Measurements from ENCODE around the gene PGM2. TPM values are rescaled to one million over a fixed set of nuclear protein-coding genes. Genes with fewer than 3 reads are reported as not detected.
A peak's percentile ranks its signal among the peaks of the same experiment; 100 is the strongest.

The PGM2 gene
- total and polyA plus RNA-seq, 4 donors: 8.5 to 24.6 (median 21.6) TPM

GRCh38 chr4:37836838-37837440 is 10.5 kb downstream of the PGM2 start:
- 84 to 88% methylated on average over 4 of the region's 4 CpGs for WGBS, 2 donors
- Histone ChIP-seq H3K9me3 (ENCODE audit: control insufficient read depth, low read length) (no peaks in the 10 kb centered on the region), H3K4me1 (ENCODE audit: control insufficient read depth in 1 of 2, insufficient read depth in 2 of 2, low read length in 2 of 2) (peaks cover 0 to 3% of the 10 kb centered on the region in 2 donors), H3K27me3 (ENCODE audit: control insufficient read depth in 1 of 2, insufficient read depth in 2 of 2, low read length in 1 of 2) (no peaks in the 10 kb centered on the region), H3K36me3 (ENCODE audit: control insufficient read depth in 1 of 2, insufficient read depth in 2 of 2, low read length in 1 of 2) (peaks cover 4 to 6% of the 10 kb centered on the region in 2 donors), H3K4me3 (ENCODE audit: low read length in 2 of 2) (no peak overlapping the region), H3K27ac (ENCODE audit: low read depth in 1 of 2, low read length in 2 of 2) (peak overlapping the region in 1 of 2 donors; percentile 18)
- DNase-seq (no peak), ATAC-seq (ENCODE audit: low FRiP score) (no peak)
- intact Hi-C loops (cut with DNase I): no loop called here

GRCh38 chr4:37837446-37837845 is 11.0 kb downstream of the PGM2 start:
- peaks cover 4 to 6% of the 10 kb centered on the region in 2 donors for H3K36me3 ChIP-seq (ENCODE audit: control insufficient read depth in 1 of 2, insufficient read depth in 2 of 2, low read length in 1 of 2)
- ATAC-seq (ENCODE audit: low FRiP score) (no peak), DNase-seq (no peak)
- intact Hi-C loops (cut with DNase I): no loop called here
- H3K9me3 ChIP-seq (ENCODE audit: control insufficient read depth, low read length): no peaks in the 10 kb centered on the region
- no peaks in the 10 kb centered on the region for H3K27me3 ChIP-seq (ENCODE audit: control insufficient read depth in 1 of 2, insufficient read depth in 2 of 2, low read length in 1 of 2)
- WGBS, 2 donors: 53 to 55% methylated on average over 2 of the region's 2 CpGs
- H3K4me3 ChIP-seq (ENCODE audit: low read length in 2 of 2): no peak overlapping the region
- peaks cover 0 to 3% of the 10 kb centered on the region in 2 donors for H3K4me1 ChIP-seq (ENCODE audit: control insufficient read depth in 1 of 2, insufficient read depth in 2 of 2, low read length in 2 of 2)
- peak overlapping the region in 1 of 2 donors; percentile 18 for H3K27ac ChIP-seq (ENCODE audit: low read depth in 1 of 2, low read length in 2 of 2)

GRCh38 chr4:37839426-37839825 is 12.9 kb downstream of the PGM2 start:
- no peak for ATAC-seq (ENCODE audit: low FRiP score)
- peaks cover 0 to 3% of the 10 kb centered on the region in 2 donors for H3K4me1 ChIP-seq (ENCODE audit: control insufficient read depth in 1 of 2, insufficient read depth in 2 of 2, low read length in 2 of 2)
- no peak overlapping the region for H3K27ac ChIP-seq (ENCODE audit: low read depth in 1 of 2, low read length in 2 of 2)
- no peaks in the 10 kb centered on the region for H3K27me3 ChIP-seq (ENCODE audit: control insufficient read depth in 1 of 2, insufficient read depth in 2 of 2, low read length in 1 of 2)
- intact Hi-C loops (cut with DNase I): no loop called here
- WGBS, 2 donors: 54 to 64% methylated on average over 2 of the region's 2 CpGs
- H3K4me3 ChIP-seq (ENCODE audit: low read length in 2 of 2): no peak overlapping the region
- H3K9me3 ChIP-seq (ENCODE audit: control insufficient read depth, low read length): no peaks in the 10 kb centered on the region
- no peak for DNase-seq
- H3K36me3 ChIP-seq (ENCODE audit: control insufficient read depth in 1 of 2, insufficient read depth in 2 of 2, low read length in 1 of 2): peaks cover 2% of the 10 kb centered on the region in 2 donors

GRCh38 chr4:37844204-37844603 is 17.7 kb downstream of the PGM2 start:
- Histone ChIP-seq H3K4me3 (ENCODE audit: low read length in 2 of 2) (no peak overlapping the region), H3K36me3 (ENCODE audit: control insufficient read depth in 1 of 2, insufficient read depth in 2 of 2, low read length in 1 of 2) (peaks cover 4 to 5% of the 10 kb centered on the region in 2 donors), H3K9me3 (ENCODE audit: control insufficient read depth, low read length) (no peaks in the 10 kb centered on the region), H3K4me1 (ENCODE audit: control insufficient read depth in 1 of 2, insufficient read depth in 2 of 2, low read length in 2 of 2) (no peaks in the 10 kb centered on the region), H3K27ac (ENCODE audit: low read depth in 1 of 2, low read length in 2 of 2) (no peak overlapping the region), H3K27me3 (ENCODE audit: control insufficient read depth in 1 of 2, insufficient read depth in 2 of 2, low read length in 1 of 2) (no peaks in the 10 kb centered on the region)
- 91 to 95% methylated on average over 5 of the region's 5 CpGs for WGBS, 2 donors
- DNase-seq (no peak), ATAC-seq (ENCODE audit: low FRiP score) (no peak)
- intact Hi-C loops (cut with DNase I): no loop called here

GRCh38 chr4:37845201-37845600 is 18.7 kb downstream of the PGM2 start:
- no peaks in the 10 kb centered on the region for H3K27me3 ChIP-seq (ENCODE audit: control insufficient read depth in 1 of 2, insufficient read depth in 2 of 2, low read length in 1 of 2)
- DNase-seq (no peak), ATAC-seq (ENCODE audit: low FRiP score) (no peak)
- H3K4me3 ChIP-seq (ENCODE audit: low read length in 2 of 2): no peak overlapping the region
- peaks cover 4 to 5% of the 10 kb centered on the region in 2 donors for H3K36me3 ChIP-seq (ENCODE audit: control insufficient read depth in 1 of 2, insufficient read depth in 2 of 2, low read length in 1 of 2)
- no peaks in the 10 kb centered on the region for H3K4me1 ChIP-seq (ENCODE audit: control insufficient read depth in 1 of 2, insufficient read depth in 2 of 2, low read length in 2 of 2)
- H3K27ac ChIP-seq (ENCODE audit: low read depth in 1 of 2, low read length in 2 of 2): no peak overlapping the region
- 96 to 97% methylated on average over 4 of the region's 4 CpGs for WGBS, 2 donors
- intact Hi-C loops (cut with DNase I): no loop called here
- H3K9me3 ChIP-seq (ENCODE audit: control insufficient read depth, low read length): no peaks in the 10 kb centered on the region

GRCh38 chr4:37847311-37847884 is 20.9 kb downstream of the PGM2 start:
- Histone ChIP-seq H3K27me3 (ENCODE audit: control insufficient read depth in 1 of 2, insufficient read depth in 2 of 2, low read length in 1 of 2) (no peaks in the 10 kb centered on the region), H3K27ac (ENCODE audit: low read depth in 1 of 2, low read length in 2 of 2) (no peak overlapping the region), H3K9me3 (ENCODE audit: control insufficient read depth, low read length) (no peaks in the 10 kb centered on the region), H3K4me1 (ENCODE audit: control insufficient read depth in 1 of 2, insufficient read depth in 2 of 2, low read length in 2 of 2) (no peaks in the 10 kb centered on the region), H3K36me3 (ENCODE audit: control insufficient read depth in 1 of 2, insufficient read depth in 2 of 2, low read length in 1 of 2) (peaks cover 2 to 5% of the 10 kb centered on the region in 2 donors), H3K4me3 (ENCODE audit: low read length in 2 of 2) (no peak overlapping the region)
- ATAC-seq (ENCODE audit: low FRiP score) (no peak), DNase-seq (no peak)
- intact Hi-C loops (cut with DNase I): no loop called here
- WGBS, 2 donors: 50 to 52% methylated on average over 5 of the region's 5 CpGs

GRCh38 chr4:37852376-37852775 is 25.9 kb downstream of the PGM2 start:
- 88 to 89% methylated on average over 2 of the region's 2 CpGs for WGBS, 2 donors
- DNase-seq: no peak
- Histone ChIP-seq H3K27me3 (ENCODE audit: control insufficient read depth in 1 of 2, insufficient read depth in 2 of 2, low read length in 1 of 2) (no peaks in the 10 kb centered on the region), H3K27ac (ENCODE audit: low read depth in 1 of 2, low read length in 2 of 2) (no peak overlapping the region), H3K4me1 (ENCODE audit: control insufficient read depth in 1 of 2, insufficient read depth in 2 of 2, low read length in 2 of 2) (no peaks in the 10 kb centered on the region), H3K9me3 (ENCODE audit: control insufficient read depth, low read length) (no peaks in the 10 kb centered on the region), H3K4me3 (ENCODE audit: low read length in 2 of 2) (no peak overlapping the region), H3K36me3 (ENCODE audit: control insufficient read depth in 1 of 2, insufficient read depth in 2 of 2, low read length in 1 of 2) (peaks cover 0 to 2% of the 10 kb centered on the region in 2 donors)
- no peak for ATAC-seq (ENCODE audit: low FRiP score)
- intact Hi-C loops (cut with DNase I): no loop called here

- Histone ChIP-seq H3K36me3 (ENCODE audit: control insufficient read depth in 1 of 2, insufficient read depth in 2 of 2, low read length in 1 of 2) (no peaks in the 10 kb centered on the region), H3K27ac (ENCODE audit: low read depth in 1 of 2, low read length in 2 of 2) (no peak overlapping the region), H3K4me3 (ENCODE audit: low read length in 2 of 2) (no peak overlapping the region), H3K4me1 (ENCODE audit: control insufficient read depth in 1 of 2, insufficient read depth in 2 of 2, low read length in 2 of 2) (no peaks in the 10 kb centered on the region), H3K9me3 (ENCODE audit: control insufficient read depth, low read length) (no peaks in the 10 kb centered on the region), H3K27me3 (ENCODE audit: control insufficient read depth in 1 of 2, insufficient read depth in 2 of 2, low read length in 1 of 2) (no peaks in the 10 kb centered on the region)
- DNase-seq: no peak
- intact Hi-C loops (cut with DNase I): no loop called here
- WGBS, 2 donors: 88 to 99% methylated on average over 4 of the region's 4 CpGs
- ATAC-seq (ENCODE audit: low FRiP score): no peak
Observed at GRCh38 chr4:37858112-37858511, 31.6 kb downstream of the PGM2 start.

- Histone ChIP-seq H3K36me3 (ENCODE audit: control insufficient read depth in 1 of 2, insufficient read depth in 2 of 2, low read length in 1 of 2) (no peaks in the 10 kb centered on the region), H3K9me3 (ENCODE audit: control insufficient read depth, low read length) (no peaks in the 10 kb centered on the region), H3K4me3 (ENCODE audit: low read length in 2 of 2) (no peak overlapping the region), H3K4me1 (ENCODE audit: control insufficient read depth in 1 of 2, insufficient read depth in 2 of 2, low read length in 2 of 2) (no peaks in the 10 kb centered on the region), H3K27ac (ENCODE audit: low read depth in 1 of 2, low read length in 2 of 2) (no peak overlapping the region), H3K27me3 (ENCODE audit: control insufficient read depth in 1 of 2, insufficient read depth in 2 of 2, low read length in 1 of 2) (no peaks in the 10 kb centered on the region)
- intact Hi-C loops (cut with DNase I): no loop called here
- ATAC-seq (ENCODE audit: low FRiP score) (no peak), DNase-seq (no peak)
Observed at GRCh38 chr4:37858872-37859271, 32.4 kb downstream of the PGM2 start.

Measured in aorta (tissue), 5 donors.